H7 (cell line): ENCODE measurements around the gene FSCN2. TPM values are rescaled to one million over a fixed set of nuclear protein-coding genes. Genes with fewer than 3 reads are reported as not detected.
A peak's percentile ranks its signal among the peaks of the same experiment; 100 is the strongest.

Experiments used
- DNase-seq: peaks from one replicate; pipeline ENCODE4 v3.0.0; 2012
- H3K27me3 ChIP-seq: 2 replicates; pipeline ENCODE4 v1.6.0; 2011; ENCODE audit warnings: mild to moderate bottlenecking, low read length; ENCODE audit not compliant: control insufficient read depth, insufficient read depth
- H3K36me3 ChIP-seq: replicated peaks from 2 replicates; pipeline ENCODE4 v1.5.1; 2011; ENCODE audit warnings: low read length; ENCODE audit not compliant: control insufficient read depth, insufficient read depth
- H3K4me3 ChIP-seq: 2 replicates; pipeline ENCODE4 v1.5.1; 2011; ENCODE audit warnings: low read depth, mild to moderate bottlenecking, control low read depth, low read length, moderate library complexity; ENCODE audit not compliant: insufficient read depth
- total RNA-seq: library from RNA; depleted of rRNA; stranded (reverse); fragments of >200 nt; shearing (Covaris generic); gene quantifications from 2 replicates; pipeline ENCODE4 v1.2.3, GENCODE V29; 2014

The FSCN2 gene
- total RNA-seq, 1 experiment from 2014 or later = not detected

GRCh38 chr17:81500047-81500446 lies 28.1 kb upstream of the FSCN2 start:
- DNase-seq = peak; percentile 52
- Histone ChIP-seq H3K4me3 (no peak overlapping the region), H3K27me3 (peaks cover 1% of the 10 kb centered on the region; the same call in 1 of the 2 replicates), H3K36me3 (no peaks in the 10 kb centered on the region)

- DNase-seq = peak; percentile 33
- Histone ChIP-seq H3K36me3 (no peaks in the 10 kb centered on the region), H3K4me3 (no peak overlapping the region), H3K27me3 (no peaks in the 10 kb centered on the region)
These were observed 25.6 kb upstream of the FSCN2 start for GRCh38 chr17:81502471-81503017.

GRCh38 chr17:81503619-81504018 lies 24.6 kb upstream of the FSCN2 start:
- H3K27me3 ChIP-seq = no peaks in the 10 kb centered on the region
- H3K36me3 ChIP-seq = no peaks in the 10 kb centered on the region
- no peak for DNase-seq
- no peak overlapping the region for H3K4me3 ChIP-seq

- peak; percentile 53 for DNase-seq
- H3K27me3 ChIP-seq = no peaks in the 10 kb centered on the region
- peaks cover 24% of the 10 kb centered on the region for H3K36me3 ChIP-seq
- peak overlapping the region; percentile 99; the same call in 1 of the 2 replicates for H3K4me3 ChIP-seq
These were observed 19.5 kb upstream of the FSCN2 start for GRCh38 chr17:81508639-81509206.

- Histone ChIP-seq H3K36me3 (peaks cover 24% of the 10 kb centered on the region), H3K27me3 (no peaks in the 10 kb centered on the region), H3K4me3 (peak overlapping the region; percentile 99)
- peak; percentile 62 for DNase-seq
These were observed 18.8 kb upstream of the FSCN2 start for GRCh38 chr17:81509207-81509971.

GRCh38 chr17:81509972-81510784 lies 18.0 kb upstream of the FSCN2 start:
- no peak for DNase-seq
- Histone ChIP-seq H3K27me3 (no peaks in the 10 kb centered on the region), H3K36me3 (peaks cover 24% of the 10 kb centered on the region)

GRCh38 chr17:81510785-81511553 lies 17.2 kb upstream of the FSCN2 start:
- peaks cover 24% of the 10 kb centered on the region for H3K36me3 ChIP-seq
- DNase-seq = no peak
- H3K4me3 ChIP-seq = peak overlapping the region; percentile 99
- no peaks in the 10 kb centered on the region for H3K27me3 ChIP-seq

More at GRCh38 chr17:81509972-81510784, 18.0 kb upstream of the FSCN2 start:
- peak overlapping the region; percentile 99 for H3K4me3 ChIP-seq

- H3K4me3 ChIP-seq = peak overlapping the region; percentile 99
- DNase-seq = no peak
- peaks cover 25% of the 10 kb centered on the region for H3K36me3 ChIP-seq
- no peaks in the 10 kb centered on the region for H3K27me3 ChIP-seq
These were observed 16.7 kb upstream of the FSCN2 start for GRCh38 chr17:81511554-81511803.

- DNase-seq = no peak
- H3K4me3 ChIP-seq = peak overlapping the region; percentile 99
- H3K27me3 ChIP-seq = no peaks in the 10 kb centered on the region
- peaks cover 25% of the 10 kb centered on the region for H3K36me3 ChIP-seq
These were observed 16.2 kb upstream of the FSCN2 start for GRCh38 chr17:81511804-81512561.

GRCh38 chr17:81512562-81513371 lies 15.4 kb upstream of the FSCN2 start, which contains the start of gene ACTG1:
Gene ACTG1 (minus strand): TSS chr17:81512799. CDS start chr17:81512354, 445 bp downstream.
- Histone ChIP-seq H3K4me3 (peak within 1 kb of the TSS; percentile 99), H3K27me3 (no peaks in the 10 kb centered on the region), H3K36me3 (peaks cover 25% of the 10 kb centered on the region)
- peak; percentile 99 for DNase-seq

GRCh38 chr17:81513372-81513752 lies 14.8 kb upstream of the FSCN2 start:
- Histone ChIP-seq H3K4me3 (peak overlapping the region; percentile 81), H3K27me3 (no peaks in the 10 kb centered on the region), H3K36me3 (peaks cover 25% of the 10 kb centered on the region)
- DNase-seq = peak; percentile 92

GRCh38 chr17:81513753-81514488 lies 14.3 kb upstream of the FSCN2 start:
- Histone ChIP-seq H3K36me3 (peaks cover 25% of the 10 kb centered on the region), H3K27me3 (peaks cover 3% of the 10 kb centered on the region), H3K4me3 (peak overlapping the region; percentile 81)
- DNase-seq = peak; percentile 88
